Spleen (tissue), 11 donors: Measurements from ENCODE around the gene TET3. TPM values are rescaled to one million over a fixed set of nuclear protein-coding genes. Genes with fewer than 3 reads are reported as not detected.

Source experiments
- DNase-seq: peaks from one replicate; pipeline ENCODE4 v3.0.0-alpha.2; 2020
- H3K27ac ChIP-seq, 8 donors: fragments of 200-600 bp; sonication (generic) in 7 of 8; 1 replicate in 4 of 8; 2 replicates in 4 of 8; pipeline versions ENCODE4 v1.5.0 to v1.8.0; 2016 to 2021; ENCODE audit warnings: inconsistent platforms in 4 of 8, mild to moderate bottlenecking in 4 of 8, moderate library complexity in 1 of 8
- H3K27me3 ChIP-seq, 7 donors: fragments of 200-600 bp; sonication (generic) in 6 of 7; replicated peaks in 1 of 7; 1 replicate in 4 of 7; 2 replicates in 3 of 7; pipeline versions ENCODE4 v1.5.0 to v1.8.0; 2016 to 2021; ENCODE audit warnings: inconsistent platforms in 3 of 7, mild to moderate bottlenecking in 1 of 7
- H3K36me3 ChIP-seq, 6 donors: fragments of 200-600 bp; sonication (generic) in 5 of 6; 1 replicate in 4 of 6; 2 replicates in 2 of 6; pipeline versions ENCODE4 v1.5.0 to v1.8.0; 2016 to 2021; ENCODE audit warnings: inconsistent platforms in 2 of 6
- H3K4me1 ChIP-seq, 6 donors: fragments of 200-600 bp; sonication (generic) in 5 of 6; 1 replicate in 3 of 6; 2 replicates in 3 of 6; pipeline versions ENCODE4 v1.5.0 to v1.8.0; 2016 to 2021; ENCODE audit warnings: inconsistent platforms in 3 of 6
- H3K4me3 ChIP-seq, 8 donors: fragments of 200-600 bp; sonication (generic) in 7 of 8; 1 replicate in 4 of 8; 2 replicates in 4 of 8; pipeline versions ENCODE4 v1.5.0 to v1.8.0; 2016 to 2021; ENCODE audit warnings: inconsistent platforms in 4 of 8, mild to moderate bottlenecking in 4 of 8, moderate library complexity in 2 of 8
- H3K9me3 ChIP-seq, 8 donors: fragments of 200-600 bp; sonication (generic) in 7 of 8; 1 replicate in 4 of 8; 2 replicates in 4 of 8; pipeline versions ENCODE4 v1.5.0 to v1.8.0; 2016 to 2021; ENCODE audit warnings: inconsistent platforms in 4 of 8
- POLR2A ChIP-seq, 3 donors: fragments of 450-650 bp; IDR thresholded peaks; one replicate each; pipeline ENCODE4 v1.5.1; 2017; ENCODE audit warnings: antibody characterized with exemption in 3 of 3, mild to moderate bottlenecking in 1 of 3
- POLR2AphosphoS5 ChIP-seq, 3 donors: sonication (generic); formaldehyde crosslinking; IDR thresholded peaks; one replicate each; pipeline ENCODE4 v1.5.1; 2017; ENCODE audit warnings: antibody characterized with exemption in 3 of 3
- WGBS, 5 donors: extraction: QIAGEN DNeasy Blood & Tissue Kit in 3 of 5; methylation state at CpG; one replicate each; pipeline versions ENCODE4 v1.1.5 to v1.1.7; 2013 to 2018; 5-methylcytosine and 5-hydroxymethylcytosine counted together
- intact Hi-C: fragments of 100-400 bp; cut with DNase I; formaldehyde crosslinking; loops from one replicate; pipeline ENCODE4 v1.15.0; 2023; ENCODE audit warnings: low total_unique reads
- polyA plus RNA-seq, 3 donors: library from polyadenylated mRNA; stranded (reverse); fragments of 200-250 nt; gene quantifications; one replicate each; pipeline ENCODE4 v1.2.1, GENCODE V29; 2013
- total RNA-seq, 7 donors: library from RNA; depleted of rRNA in 3 of 7; stranded (reverse); fragments of >200 nt in 3 of 7; fragmentation: NEBNext Ultra II Directional in 4 of 7; extraction: Animal tissue kit (Norgen Biotek cat#: 25700) in 4 of 7; gene quantifications; one replicate each; pipeline versions ENCODE4 v1.1.0 to v1.2.1, GENCODE V29; 2016 to 2021
- TF ChIP-seq, protein P1 (sequence below), 11 experiments: fragments of 200-600 bp in 7 of 11; fragments of 450-650 bp in 4 of 11; sonication (generic) in 4 of 11; IDR thresholded peaks in 8 of 11; conservative IDR thresholded peaks in 3 of 11; 1 replicate in 7 of 11; 2 replicates in 4 of 11; pipeline versions ENCODE4 v1.4.0 to v1.8.0; 2016 to 2021; ENCODE audit warnings: antibody characterized with exemption in 11 of 11, inconsistent platforms in 4 of 11, mild to moderate bottlenecking in 1 of 11
- donor health status: healthy with polysubstance abuse.
- donor health status: DM: no; HTN: no; CAD: no; lungs with moderate emphysema.
- donor health status: DM: no; HTN: no; CAD: no.
- donor health status: Bipolar disorder and iron deficiency.
- donor health status: healthy.
- donor health status: DM: no; HTN: no; CAD: no.
- donor health status: DM: yes; HTN: yes; CAD: no.

Gene TET3
- total and polyA plus RNA-seq, 10 donors = 1.6 to 27.6 (median 19.9) TPM

DNA sequence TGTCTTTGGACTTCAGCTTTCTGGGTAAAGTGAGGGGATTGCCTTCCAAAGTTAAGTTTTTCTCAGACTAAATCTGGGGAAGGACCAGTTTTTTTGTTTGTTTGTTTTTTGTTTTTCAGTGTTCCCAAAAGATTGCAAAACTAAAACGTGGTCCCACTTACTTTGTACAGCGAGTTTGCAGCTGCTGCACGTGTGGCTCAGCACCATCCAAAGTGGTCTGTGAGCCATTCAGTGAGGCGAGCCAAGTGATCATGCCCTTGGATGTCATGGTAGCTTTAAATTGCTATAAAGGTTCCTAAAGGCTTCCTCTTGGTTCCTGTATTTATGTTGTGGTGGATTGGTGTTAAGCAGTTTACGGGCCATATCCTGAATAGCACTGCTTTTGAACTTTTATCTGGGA is 23.0 kb downstream of the TET3 start:
- peak; percentile 40 for DNase-seq
- no peaks in the 10 kb centered on the region for H3K9me3 ChIP-seq
- peaks cover 3 to 69% (median 33%) of the 10 kb centered on the region in 6 donors for H3K4me1 ChIP-seq
- no peak overlapping the region for H3K4me3 ChIP-seq
- intact Hi-C loops = no loop called here
- no peaks in the 10 kb centered on the region for H3K27me3 ChIP-seq
- TF ChIP-seq POLR2A (IDR thresholded peaks at IDR 0.05) (no peak), POLR2AphosphoS5 (IDR thresholded peaks at IDR 0.05) (no peak)
- TF ChIP-seq, protein P1, sequence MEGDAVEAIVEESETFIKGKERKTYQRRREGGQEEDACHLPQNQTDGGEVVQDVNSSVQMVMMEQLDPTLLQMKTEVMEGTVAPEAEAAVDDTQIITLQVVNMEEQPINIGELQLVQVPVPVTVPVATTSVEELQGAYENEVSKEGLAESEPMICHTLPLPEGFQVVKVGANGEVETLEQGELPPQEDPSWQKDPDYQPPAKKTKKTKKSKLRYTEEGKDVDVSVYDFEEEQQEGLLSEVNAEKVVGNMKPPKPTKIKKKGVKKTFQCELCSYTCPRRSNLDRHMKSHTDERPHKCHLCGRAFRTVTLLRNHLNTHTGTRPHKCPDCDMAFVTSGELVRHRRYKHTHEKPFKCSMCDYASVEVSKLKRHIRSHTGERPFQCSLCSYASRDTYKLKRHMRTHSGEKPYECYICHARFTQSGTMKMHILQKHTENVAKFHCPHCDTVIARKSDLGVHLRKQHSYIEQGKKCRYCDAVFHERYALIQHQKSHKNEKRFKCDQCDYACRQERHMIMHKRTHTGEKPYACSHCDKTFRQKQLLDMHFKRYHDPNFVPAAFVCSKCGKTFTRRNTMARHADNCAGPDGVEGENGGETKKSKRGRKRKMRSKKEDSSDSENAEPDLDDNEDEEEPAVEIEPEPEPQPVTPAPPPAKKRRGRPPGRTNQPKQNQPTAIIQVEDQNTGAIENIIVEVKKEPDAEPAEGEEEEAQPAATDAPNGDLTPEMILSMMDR (IDR thresholded peaks at IDR 0.05 in 8 of 11, conservative IDR thresholded peaks at IDR 0.05 in 3 of 11) = no peak
- no peak overlapping the region for H3K27ac ChIP-seq
- H3K36me3 ChIP-seq = peaks cover 0 to 74% (median 0%) of the 10 kb centered on the region in 6 donors
- 88 to 93% (median 92%) methylated on average over 5 of the region's 5 CpGs for WGBS, 5 donors

DNA sequence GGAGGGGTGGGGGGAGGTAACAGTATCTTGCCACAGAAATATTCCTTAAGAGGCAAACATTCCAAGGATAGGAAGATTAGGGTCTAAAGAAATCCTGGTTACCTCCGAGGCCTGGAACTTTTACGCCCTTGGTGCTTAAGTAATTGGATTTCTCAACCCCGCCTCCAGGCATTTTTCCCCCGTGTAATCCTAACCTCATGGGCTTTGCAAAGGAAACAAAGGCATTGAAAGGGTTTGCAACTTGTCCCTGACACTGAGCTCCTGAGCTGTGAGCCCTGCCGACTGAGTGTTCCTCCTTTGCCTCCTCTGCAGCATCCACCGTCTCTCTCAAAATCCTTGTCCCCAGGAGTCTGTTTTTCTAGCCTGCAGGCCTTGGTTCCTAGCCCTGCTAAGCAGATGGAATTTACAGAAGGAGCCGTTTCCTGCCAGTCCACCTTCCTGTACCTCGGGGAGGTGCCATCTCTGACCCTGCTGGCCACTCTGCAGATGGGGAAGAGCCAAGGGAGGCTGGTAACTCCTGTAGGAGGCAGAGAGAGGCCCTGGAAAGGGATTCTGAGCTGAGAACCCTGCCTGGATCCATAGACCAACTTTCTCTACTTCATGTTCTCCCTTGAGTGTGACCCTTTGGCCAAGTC is 24.2 kb downstream of the TET3 start:
- intact Hi-C loops = no loop called here
- DNase-seq = no peak
- TF ChIP-seq, protein P1 (IDR thresholded peaks at IDR 0.05 in 8 of 11, conservative IDR thresholded peaks at IDR 0.05 in 3 of 11) = no peak
- TF ChIP-seq POLR2AphosphoS5 (IDR thresholded peaks at IDR 0.05) (no peak), POLR2A (IDR thresholded peaks at IDR 0.05) (no peak)
- Histone ChIP-seq H3K4me3 (no peak overlapping the region), H3K27me3 (no peaks in the 10 kb centered on the region), H3K36me3 (peaks cover 0 to 74% (median 0%) of the 10 kb centered on the region in 6 donors), H3K27ac (no peak overlapping the region), H3K9me3 (no peaks in the 10 kb centered on the region), H3K4me1 (peaks cover 0 to 57% (median 25%) of the 10 kb centered on the region in 6 donors)
- WGBS, 5 donors = 74 to 88% (median 79%) methylated on average over 8 of the region's 8 CpGs

DNA sequence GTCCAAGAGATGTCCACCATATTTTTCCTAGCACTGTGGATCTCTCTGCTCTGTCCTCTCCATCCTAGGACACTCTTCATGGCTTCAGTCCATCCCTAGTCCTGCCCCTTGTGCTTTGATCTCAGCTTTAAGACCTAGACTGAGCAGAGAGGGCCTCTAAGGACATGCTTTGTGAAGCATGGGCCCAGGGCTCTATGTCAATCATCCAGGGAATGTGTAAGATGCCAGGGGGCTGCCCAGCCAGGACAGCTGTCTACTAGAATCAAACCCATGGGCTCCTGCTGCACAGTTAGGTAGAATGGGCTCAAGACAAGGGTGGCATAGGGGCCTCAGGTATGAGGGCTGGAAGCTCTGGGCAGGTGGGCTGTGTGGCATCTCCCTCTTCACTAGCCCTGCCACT is 24.9 kb downstream of the TET3 start:
- Histone ChIP-seq H3K36me3 (peaks cover 0 to 67% (median 0%) of the 10 kb centered on the region in 6 donors), H3K4me3 (no peak overlapping the region), H3K27ac (no peak overlapping the region), H3K27me3 (no peaks in the 10 kb centered on the region), H3K4me1 (peaks cover 0 to 50% (median 22%) of the 10 kb centered on the region in 6 donors), H3K9me3 (no peaks in the 10 kb centered on the region)
- DNase-seq = peak; percentile 37
- TF ChIP-seq POLR2A (IDR thresholded peaks at IDR 0.05) (no peak), POLR2AphosphoS5 (IDR thresholded peaks at IDR 0.05) (no peak)
- TF ChIP-seq, protein P1 (IDR thresholded peaks at IDR 0.05 in 8 of 11, conservative IDR thresholded peaks at IDR 0.05 in 3 of 11) = no peak
- intact Hi-C loops = no loop called here

DNA sequence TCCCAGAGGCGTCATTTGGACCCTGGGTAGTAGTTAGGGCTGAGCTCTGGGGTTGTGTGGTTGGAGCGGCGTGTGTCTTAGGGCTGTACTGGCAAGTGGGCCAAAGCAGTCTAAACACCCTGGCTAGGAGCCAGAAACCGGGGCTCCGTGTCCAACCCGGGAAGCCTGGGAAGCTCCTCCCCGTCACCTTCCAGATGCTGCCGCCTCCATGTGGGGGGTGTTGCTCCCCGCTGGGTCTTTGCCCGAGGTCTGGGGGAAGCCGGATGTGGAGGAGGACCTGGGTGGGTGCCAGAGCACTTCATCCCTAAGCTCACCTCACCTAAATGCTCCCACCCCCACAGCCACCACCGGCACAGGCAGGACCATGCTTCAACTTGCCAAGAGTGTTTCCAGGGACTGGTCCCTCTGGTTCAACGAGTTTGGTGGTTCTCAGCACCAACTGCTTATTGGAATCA is 25.4 kb downstream of the TET3 start:
- Histone ChIP-seq H3K4me1 (peaks cover 0 to 49% (median 19%) of the 10 kb centered on the region in 6 donors), H3K9me3 (no peaks in the 10 kb centered on the region), H3K4me3 (no peak overlapping the region), H3K27me3 (no peaks in the 10 kb centered on the region), H3K36me3 (peaks cover 0 to 61% (median 0%) of the 10 kb centered on the region in 6 donors), H3K27ac (no peak overlapping the region)
- peak; percentile 48 for DNase-seq
- TF ChIP-seq, protein P1 (IDR thresholded peaks at IDR 0.05 in 8 of 11, conservative IDR thresholded peaks at IDR 0.05 in 3 of 11) = no peak
- TF ChIP-seq POLR2AphosphoS5 (IDR thresholded peaks at IDR 0.05) (peak in 1 of 3 donors; percentile 30), POLR2A (IDR thresholded peaks at IDR 0.05) (no peak)
- intact Hi-C loops = no loop called here
- 74 to 83% (median 81%) methylated on average over 8 to 13 of the region's 13 CpGs for WGBS, 5 donors
